ENCODE measurements around the gene PDK4.
A peak's percentile ranks its signal among the peaks of the same experiment; 100 is the strongest.
"Not testable (repeated sequence)": the region's sequence is repeated elsewhere in the genome, so short reads cannot be mapped to it uniquely, and the experiment has no call there.

Gene PDK4

DNA sequence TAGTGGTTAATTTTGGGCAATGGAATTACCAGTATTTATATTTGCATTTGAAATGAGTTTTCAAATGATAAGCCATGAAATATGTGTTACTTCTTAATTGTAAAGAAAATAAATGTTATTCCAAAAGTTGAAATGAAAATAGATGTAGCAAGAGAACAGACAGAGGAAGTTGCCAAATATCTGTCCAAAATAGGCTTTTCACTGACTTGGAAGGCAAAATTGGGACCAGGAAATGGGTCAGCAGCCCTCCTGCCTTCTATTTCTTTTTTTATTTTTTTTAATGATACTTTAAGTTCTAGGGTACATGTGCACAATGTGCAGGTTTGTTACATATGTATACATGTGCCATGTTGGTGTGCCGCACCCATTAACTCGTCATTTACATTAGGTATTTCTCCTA is 8.1 kb upstream of the PDK4 start:
- DNase-seq: not testable (repeated sequence)

- no peak for DNase-seq
These were observed 6.1 kb upstream of the PDK4 start for GRCh38 chr7:95602421-95602820.

DNA sequence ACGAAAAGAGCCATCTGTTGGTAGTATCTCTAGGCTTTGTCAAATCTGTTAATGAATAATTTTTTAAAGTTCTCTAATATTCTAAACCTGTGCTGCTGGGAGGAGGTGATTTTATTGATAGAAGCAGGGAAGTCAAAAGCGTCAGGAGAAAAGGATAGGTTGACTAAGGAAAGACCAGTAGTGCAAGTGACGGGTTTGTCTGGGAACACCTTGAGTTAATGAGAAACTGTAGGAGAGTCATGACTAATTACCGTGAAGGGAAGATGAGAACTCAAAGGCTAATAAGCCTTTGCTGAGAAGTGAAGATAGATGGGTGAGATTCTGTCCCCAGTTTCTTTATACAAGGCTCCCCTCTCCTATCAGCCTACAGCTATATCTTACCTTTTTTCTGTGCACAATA is 5.0 kb upstream of the PDK4 start:
- no peak for DNase-seq

DNA sequence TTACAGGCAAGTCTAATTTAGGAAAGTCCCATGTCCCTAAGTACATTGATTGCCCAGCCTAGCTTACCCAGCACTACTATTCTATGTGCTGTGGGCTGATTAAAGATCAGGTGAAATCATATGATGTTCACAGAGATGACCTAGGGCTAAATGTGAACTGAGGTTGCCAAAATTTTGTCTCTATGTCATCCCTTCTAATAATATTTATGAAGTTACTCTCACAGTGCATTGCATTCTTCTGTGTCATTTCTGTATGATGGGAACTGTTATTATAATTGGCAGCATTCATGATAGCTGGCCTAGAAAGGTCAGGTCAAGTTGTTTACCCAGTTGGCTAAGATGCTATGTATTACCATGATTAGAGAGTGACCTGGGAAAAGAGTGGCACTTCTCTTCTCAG is 2.8 kb upstream of the PDK4 start:
- no peak for DNase-seq

DNA sequence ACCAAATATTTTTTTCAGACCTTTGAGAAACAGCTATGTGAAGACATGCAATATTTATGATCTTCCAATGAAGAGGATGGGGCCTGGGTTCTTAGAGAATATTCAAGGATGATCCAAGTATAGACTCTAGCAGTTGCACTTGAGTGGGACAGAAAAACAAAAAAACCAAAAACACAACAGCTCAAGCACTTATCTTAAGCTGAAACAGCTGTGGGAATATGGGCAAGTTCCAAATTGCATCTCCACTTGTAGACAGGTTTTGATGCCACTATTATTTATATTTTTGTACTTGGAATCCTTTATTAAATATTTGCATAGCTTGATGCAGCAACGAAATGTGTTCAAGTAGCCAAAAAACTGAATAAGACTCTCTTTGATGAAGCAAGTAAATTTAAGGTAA is 2.2 kb upstream of the PDK4 start:
- no peak for DNase-seq

- DNase-seq: no peak
These were observed 544 bp downstream of the PDK4 start for GRCh38 chr7:95595746-95596197.

DNA sequence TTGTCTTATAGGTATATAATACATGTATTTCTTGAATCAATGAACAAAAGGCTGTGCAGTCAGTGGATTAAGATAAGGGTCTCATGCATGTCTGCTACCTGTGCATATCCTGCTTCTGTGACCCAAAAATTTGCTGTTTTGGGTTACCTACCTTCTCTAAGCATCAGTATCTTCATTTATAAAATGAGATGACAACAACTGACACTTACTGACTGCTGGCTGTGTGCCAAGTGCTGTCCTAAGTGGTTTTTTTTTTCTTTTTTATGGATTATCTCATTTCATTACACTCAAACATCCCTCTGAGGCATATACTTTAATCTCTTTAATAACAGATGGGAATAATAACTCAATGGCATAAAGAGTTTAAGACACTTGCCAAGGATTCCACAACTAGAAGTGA is 2.1 kb downstream of the PDK4 start:
- DNase-seq: no peak

DNA sequence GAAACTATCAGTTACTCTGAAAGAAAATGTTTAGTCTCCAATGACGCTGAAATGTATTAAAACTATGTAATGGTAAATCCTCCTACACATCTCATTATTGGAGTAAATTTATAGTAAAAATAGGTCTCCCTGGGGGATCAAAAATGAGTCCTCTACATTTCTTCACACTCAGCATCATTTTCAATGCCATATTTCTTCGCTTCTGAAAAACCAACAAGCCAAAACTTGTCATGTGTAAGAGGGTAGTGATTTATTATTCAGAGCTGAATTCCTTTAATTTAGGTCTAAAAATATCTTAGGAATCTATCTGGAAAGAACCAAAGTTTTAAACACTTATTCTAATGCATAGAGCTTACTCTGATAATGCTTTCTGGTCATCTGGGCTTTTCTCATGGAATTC is 3.0 kb downstream of the PDK4 start:
- no peak for DNase-seq

- DNase-seq: no peak
These were observed 3.7 kb downstream of the PDK4 start for GRCh38 chr7:95592570-95592969.

DNA sequence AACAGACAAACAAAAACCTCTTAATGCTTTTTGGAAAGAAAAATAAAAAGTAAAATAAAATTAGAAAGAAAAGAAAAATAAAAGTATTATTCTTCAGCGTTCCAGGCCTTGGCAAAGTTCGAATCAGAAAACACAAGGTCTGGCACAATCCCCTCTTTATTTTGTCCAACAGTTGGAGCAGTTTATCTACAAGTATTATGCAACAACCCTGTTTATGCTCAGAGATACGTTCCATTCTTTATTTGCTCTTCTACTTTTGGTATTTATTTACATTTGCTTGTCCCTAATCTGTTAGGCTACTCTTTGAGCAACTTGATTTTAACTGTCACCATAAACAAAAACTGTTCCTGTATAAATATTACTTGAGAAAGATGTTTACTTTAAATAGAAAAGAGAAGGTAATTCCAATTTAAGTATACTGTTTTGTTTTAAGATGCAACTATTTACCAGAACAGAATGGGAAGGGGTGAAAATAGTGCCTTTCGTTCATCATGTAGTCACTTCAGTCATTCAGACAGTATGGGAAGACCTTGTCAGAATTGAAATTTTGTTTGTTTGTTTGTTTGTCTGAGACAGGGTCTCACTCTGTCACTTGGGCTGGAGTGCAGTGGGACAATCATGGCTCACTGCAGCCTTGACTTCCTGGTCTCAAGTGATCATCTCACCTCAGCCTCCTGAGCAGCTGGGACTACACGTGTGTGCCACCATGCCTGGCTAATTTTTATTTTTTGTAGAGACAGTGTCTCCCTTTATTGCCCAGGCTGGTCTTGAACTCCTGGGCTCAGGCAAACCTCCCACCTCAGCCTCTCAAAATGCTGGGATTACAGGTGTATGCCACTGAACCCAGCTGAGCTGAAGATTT is 5.7 kb downstream of the PDK4 start:
- no peak for DNase-seq

DNA sequence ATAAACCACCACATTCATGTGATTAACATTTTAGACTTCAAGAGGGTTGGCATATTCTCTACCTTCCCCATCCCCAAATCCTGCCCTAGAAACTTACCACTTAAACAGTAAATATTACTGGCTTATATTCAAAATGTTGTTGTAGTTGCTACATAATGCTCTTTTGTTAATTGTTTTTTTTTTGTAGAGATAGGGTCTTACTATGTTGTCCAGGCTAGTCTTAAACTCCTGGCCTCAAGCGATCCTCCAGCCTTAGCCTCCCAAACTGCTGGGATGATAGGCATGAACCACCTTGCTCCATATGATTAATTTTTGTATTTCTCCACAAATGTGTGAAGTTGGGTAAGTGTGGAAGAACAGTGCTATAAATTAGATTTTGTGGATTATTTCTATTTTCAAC is 6.5 kb downstream of the PDK4 start:
- no peak for DNase-seq

- DNase-seq: no peak
These were observed 7.3 kb downstream of the PDK4 start for GRCh38 chr7:95589031-95589430.

- DNase-seq: no peak
These were observed 9.4 kb downstream of the PDK4 start for GRCh38 chr7:95586951-95587301.

- no peak for DNase-seq
These were observed 10.9 kb downstream of the PDK4 start for GRCh38 chr7:95585426-95585789.

GRCh38 chr7:95584769-95585425 is 11.4 kb downstream of the PDK4 start:
- no peak for DNase-seq

DNA sequence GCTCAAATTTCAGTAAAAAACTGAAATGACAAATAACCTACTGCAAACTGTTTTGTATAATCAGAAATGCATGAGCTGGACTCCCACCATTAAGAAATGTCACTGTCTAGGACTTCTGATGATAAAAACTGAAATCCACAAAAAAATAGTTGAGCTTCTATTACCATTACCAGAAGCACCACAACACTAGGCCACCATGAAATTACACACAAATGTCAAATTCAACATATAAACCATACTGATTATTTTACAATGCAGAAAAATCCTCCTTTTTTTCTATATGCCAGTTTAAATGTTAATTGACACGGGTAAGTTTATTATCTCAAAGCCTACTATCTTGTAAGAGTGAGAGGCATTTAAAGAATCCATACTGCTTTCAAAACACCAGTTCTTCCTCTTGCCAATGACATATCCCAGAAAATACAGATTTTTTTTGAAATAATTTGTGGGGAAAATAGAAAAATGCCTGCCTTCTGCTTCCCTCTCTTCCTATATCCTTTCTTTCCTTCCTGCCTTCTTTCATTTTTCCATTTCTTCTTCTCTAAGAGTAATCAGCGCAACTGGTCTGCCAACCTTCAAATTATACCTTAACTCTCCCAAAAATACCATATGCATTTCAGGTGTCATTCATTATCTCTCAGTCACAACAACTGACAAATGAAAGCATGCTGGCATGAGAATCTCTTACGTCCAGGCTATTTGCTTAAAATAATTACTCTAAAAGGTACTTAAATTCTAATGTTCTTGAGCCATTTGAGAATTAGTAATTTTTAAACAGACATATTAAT is 12.3 kb downstream of the PDK4 start:
- DNase-seq: no peak

DNA sequence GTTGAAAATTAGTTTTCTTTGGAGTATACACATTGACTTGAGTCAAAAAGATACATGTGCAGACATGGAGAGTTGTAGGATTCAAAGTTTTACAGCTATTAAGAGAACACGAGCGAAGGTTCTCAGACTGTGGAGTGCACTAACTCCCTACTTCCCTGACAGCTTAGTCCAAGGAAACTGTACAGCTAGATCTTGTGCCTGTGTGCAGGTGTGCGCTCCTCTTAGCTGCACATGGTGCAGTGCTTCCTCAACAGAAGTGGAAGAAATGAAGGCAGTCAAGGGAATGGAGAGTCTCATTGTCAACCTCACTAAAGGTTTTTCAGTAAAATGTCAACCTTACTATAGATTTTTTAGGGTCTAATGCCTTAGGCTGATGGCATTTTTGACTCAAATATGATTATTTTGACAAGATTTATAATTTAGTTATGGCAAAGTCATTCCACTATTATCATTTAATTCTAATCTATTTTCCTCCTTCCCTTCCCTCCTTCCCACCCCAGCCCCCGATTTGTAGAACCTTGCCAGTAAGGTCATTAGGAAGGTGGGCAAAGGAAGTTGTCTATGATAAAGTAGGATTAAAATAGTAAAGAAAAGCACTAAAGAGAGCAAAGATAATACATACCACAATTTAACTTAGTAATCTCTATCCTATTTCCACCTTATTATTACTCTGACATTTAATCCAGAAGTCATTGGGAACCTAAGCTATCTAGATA is 13.6 kb downstream of the PDK4 start:
- DNase-seq: no peak

GRCh38 chr7:95581467-95581866 is 14.8 kb downstream of the PDK4 start:
- no peak for DNase-seq

DNA sequence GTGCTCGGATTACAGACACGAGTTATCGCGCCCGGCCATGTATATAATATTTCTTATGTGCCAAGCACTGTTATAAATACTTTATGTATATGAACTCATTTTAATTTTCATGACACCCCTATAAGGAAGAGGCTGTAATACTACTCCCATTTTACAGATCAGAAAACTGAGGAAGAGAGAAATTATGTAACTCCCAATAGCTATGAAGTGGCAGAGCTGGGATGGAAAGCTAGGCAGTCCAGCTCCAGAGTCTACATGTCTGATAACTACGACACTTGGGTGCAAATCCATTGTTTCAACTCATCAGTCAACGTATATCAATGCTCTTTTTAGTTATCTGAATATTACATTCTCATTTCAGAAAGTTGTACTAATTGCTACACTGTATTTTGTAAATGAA is 17.0 kb downstream of the PDK4 start:
- no peak for DNase-seq

DNA sequence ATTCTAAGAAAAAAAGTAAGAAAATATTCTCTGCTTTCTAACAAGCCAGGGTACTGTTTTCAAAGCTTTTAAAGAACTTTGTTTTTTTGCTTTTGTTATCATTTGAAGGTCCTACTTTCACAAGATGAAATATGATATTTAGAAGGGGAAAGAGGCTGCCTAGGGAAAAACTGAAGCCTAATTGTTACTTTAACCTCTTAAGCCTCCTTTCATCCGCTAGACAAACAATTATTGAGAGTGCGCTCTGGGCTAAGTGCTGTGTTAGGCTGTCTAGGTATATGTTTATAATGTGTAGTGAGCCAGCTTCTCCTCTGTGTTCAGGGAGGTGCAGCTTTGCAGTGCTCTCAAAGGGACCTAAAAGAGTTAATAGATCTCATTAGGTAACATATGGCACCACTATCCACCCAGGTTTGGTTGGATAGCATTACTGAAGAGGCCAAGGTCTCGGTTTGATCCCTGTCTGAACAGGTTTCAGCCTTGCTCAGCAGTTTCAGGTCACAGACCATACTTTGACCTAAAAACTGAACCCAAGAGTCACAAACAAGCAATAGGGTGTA is 17.9 kb downstream of the PDK4 start:
- DNase-seq: peak; percentile 34

GRCh38 chr7:95577137-95577536 is 19.2 kb downstream of the PDK4 start:
- no peak for DNase-seq

GRCh38 chr7:95569720-95570119 is 26.6 kb downstream of the PDK4 start:
- no peak for DNase-seq

DNA sequence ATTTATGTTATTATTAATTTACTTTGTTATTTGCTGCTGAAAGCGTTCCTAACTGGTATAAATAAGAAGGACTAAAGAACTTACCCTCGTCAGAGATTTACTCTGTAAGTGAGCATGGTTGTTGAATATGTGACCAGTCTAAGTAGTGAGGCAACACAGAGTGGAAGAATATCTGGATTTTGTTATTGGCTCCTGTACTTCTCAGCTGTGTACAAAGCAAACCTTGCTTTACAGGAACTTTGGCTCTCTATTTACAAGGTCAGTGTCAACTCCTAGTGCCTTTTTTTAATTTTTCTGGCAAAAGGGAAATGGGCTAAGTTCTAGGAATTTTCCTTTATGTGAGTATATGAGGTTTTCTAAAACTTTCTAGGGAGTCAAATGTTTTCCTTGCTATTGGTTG is 35.6 kb downstream of the PDK4 start:
- DNase-seq: no peak
